ENCODE results near the gene WDR36.
"Not testable (repeated sequence)": the region's sequence is repeated elsewhere in the genome, so short reads cannot be mapped to it uniquely, and the experiment has no call there.

WDR36 gene

GRCh38 chr5:111141471-111141870, 49.3 kb downstream of the WDR36 start:
- not testable (repeated sequence) for DNase-seq

GRCh38 chr5:111142932-111143331, 50.8 kb downstream of the WDR36 start:
- no peak for DNase-seq

GRCh38 chr5:111143910-111144309, 51.8 kb downstream of the WDR36 start:
- DNase-seq = no peak

- no peak for DNase-seq
Observed at GRCh38 chr5:111144352-111144930, 52.3 kb downstream of the WDR36 start.

DNA sequence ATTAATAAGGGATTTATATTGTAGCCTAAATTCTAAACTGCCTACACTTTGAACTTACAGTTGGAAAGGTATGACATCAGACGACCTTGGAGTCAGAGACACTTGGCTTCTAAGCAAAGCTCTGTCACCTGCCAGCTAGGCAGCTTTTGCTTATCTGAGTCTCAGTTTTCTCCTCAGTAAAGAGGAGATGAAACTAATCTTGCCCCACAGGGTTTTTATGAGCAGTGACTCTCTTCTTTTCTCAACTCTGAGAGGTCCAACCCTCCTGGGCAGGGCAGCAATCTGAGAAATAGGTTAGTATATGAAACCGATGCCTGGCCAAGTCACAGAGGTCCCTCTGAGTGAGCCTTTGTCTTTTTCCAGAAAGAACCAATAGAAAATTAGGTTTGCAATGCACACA, 53.9 kb downstream of the WDR36 start:
- DNase-seq = no peak

- no peak for DNase-seq
Observed at GRCh38 chr5:111147502-111147901, 55.4 kb downstream of the WDR36 start.

- no peak for DNase-seq
Observed at GRCh38 chr5:111151998-111152397, 59.9 kb downstream of the WDR36 start.

DNA sequence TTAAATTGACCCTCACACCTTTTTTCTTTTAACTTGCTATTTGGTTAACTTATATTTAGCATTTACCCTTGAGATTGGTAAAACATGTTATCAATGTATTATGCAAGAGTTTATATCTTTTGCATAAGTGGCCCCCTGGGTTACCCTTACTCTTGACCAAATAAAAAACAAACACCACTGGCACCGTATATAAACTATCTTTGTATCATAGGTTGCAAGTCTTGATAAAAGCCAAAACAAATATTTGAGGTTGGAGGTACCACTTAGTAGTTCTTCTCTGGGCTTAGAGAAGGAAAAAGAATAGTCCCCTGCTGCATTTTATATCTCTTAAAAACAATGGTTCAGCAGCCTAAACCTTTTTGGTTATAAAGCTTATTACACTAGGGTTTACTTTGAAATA, 61.3 kb downstream of the WDR36 start:
- no peak for DNase-seq

GRCh38 chr5:111153945-111154344, 61.8 kb downstream of the WDR36 start:
- DNase-seq = no peak

DNA sequence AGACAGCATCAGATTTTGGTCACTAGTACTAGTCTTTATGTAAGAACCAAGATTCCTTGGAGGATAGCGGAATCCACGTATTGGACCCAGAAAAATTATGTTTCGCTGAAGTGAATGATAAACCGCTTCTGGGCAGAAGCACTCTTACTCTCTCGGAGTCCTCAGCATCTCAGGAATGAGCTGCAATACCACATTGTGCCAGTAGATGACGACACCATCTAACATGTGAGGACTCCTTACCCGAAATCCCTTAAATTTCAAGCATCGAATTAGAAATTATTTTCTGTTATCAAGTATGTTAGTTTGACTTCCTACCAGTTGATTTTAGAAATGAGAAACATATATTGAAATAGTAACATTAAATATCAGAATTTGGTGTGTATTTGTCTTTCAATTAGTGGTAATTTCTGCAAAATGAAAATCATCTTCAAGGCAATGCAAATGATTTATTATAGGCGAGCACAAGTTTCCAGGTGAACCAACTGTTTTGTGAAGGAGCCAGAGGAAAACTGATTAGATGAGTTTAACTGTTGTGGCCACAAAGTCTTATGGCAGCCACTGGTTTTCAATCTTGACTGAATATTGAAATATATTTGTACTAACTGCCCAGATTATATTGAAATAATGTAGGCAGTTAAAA, 66.1 kb downstream of the WDR36 start:
- DNase-seq = peak; percentile 79

GRCh38 chr5:111159845-111160244, 67.7 kb downstream of the WDR36 start:
- DNase-seq = no peak

- DNase-seq = no peak
Observed at GRCh38 chr5:111163000-111163399, 70.9 kb downstream of the WDR36 start.

- DNase-seq = no peak
Observed at GRCh38 chr5:111165058-111165457, 72.9 kb downstream of the WDR36 start.

- DNase-seq = no peak
Observed at GRCh38 chr5:111167551-111167950, 75.4 kb downstream of the WDR36 start.

DNA sequence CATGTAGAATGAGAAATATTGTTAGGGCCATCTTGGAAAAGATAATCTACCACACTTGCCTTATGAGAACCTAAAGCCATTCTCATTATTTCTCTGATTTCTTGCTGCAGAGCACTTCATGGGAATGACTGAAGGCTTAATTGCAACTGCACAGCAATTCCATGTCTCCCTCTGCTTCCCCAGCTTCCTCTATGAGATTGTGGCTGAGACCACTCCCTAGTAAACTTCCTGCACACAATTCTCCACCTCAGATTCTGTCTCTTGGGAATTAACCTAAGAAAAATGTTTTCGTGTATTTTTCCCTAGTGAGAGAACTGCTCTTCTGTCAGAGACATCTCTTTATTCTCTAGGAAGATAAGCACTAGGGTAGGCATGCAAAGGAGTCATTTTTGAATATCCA, 76.5 kb downstream of the WDR36 start:
- no peak for DNase-seq

DNA sequence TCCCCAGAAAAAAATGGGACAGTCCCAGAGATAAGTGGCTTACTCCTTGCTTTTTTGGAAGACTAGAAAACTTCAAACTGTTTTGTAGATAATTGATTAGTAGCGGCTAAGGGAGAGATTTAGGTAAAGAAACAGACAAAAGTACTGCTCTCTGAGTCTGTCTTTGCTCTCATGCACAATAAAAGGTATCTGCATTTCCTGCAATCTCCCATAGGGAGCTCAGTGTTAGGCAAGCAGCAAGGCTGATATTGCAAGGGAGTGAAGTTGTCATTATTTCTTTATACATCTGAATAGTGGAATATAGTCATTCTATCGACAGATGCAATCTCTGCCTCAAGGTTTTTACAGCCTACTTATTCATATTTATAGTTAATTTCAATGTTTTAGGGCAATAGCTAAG, 77.1 kb downstream of the WDR36 start:
- no peak for DNase-seq

DNA sequence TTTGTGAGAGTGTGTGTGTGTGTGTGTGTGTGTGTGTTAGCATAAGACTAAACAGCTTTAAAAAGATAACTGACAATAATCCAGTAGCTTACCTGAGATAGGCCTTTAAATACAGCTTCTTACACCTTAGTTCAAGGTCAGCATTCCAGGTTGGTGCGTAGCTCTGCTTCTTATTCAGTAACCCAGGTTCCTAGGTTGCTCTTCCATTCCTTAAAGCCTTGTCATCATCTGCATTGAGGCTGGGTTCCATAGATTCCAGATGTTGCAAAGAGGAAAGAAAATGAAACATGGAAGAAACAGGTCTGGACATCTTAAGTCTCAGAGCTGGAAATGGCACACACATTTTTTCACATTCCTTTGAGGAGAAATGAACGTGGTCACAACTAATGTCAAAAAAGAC, 78.1 kb downstream of the WDR36 start:
- DNase-seq = no peak

DNA sequence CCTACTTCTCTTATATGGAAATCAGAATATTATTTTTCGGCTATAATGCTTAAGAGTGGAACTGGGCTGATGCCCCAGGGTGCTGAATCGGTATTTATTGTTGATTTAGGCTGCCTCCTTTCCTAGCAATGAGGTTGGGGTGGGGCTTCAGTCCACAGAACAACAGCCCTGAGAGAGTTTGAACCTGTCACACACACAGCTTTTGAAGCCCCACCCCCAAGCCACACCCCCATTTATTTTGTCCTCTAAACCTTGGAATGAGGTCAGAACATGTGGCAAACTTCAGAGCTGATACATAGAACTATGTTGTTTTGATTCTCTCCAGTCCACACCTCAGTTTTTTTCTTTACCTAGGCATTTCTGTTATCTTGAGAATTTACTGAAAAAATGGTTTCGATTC, 80.4 kb downstream of the WDR36 start:
- DNase-seq = no peak

- DNase-seq = no peak
Observed at GRCh38 chr5:111173476-111173875, 81.3 kb downstream of the WDR36 start.
